A549 (cell line): ENCODE data around the gene MGAT5. TPM values are rescaled to one million over a fixed set of nuclear protein-coding genes. Genes with fewer than 3 reads are reported as not detected.

ENCODE experiments used
- ATAC-seq, 2 experiments: fragments of 200-7000 bp in 1 of 2; fragments of >200 bp in 1 of 2; cut with Nextera tagmentation in 1 of 2; cut with Tn5 transposase in 1 of 2; 3 replicates each; pipeline versions ENCODE4 v1.8.0 to v1.9.1; 2018 to 2020; ENCODE audit warnings: mild to moderate bottlenecking in 1 of 2, moderate library complexity in 1 of 2
- CTCF ChIA-PET: fragments of 300-600 bp; sonication (Branson Sonifier 250); formaldehyde crosslinking; extraction: SDS; loops from one replicate; lab custom pipeline; 2021; ENCODE audit warnings: antibody characterized with exemption, inconsistent platforms; lab: Yijun Ruan, JAX
- POLR2A ChIA-PET: fragments of 350-600 bp; formaldehyde crosslinking; extraction: SDS; loops from one replicate; lab custom pipeline; 2021; ENCODE audit warnings: antibody characterized with exemption, inconsistent platforms; lab: Yijun Ruan, JAX
- DNase-seq, 2 experiments: peaks; one replicate each; pipeline versions ENCODE4 v3.0.0 to v3.0.0-alpha.2; 2011 to 2016; ENCODE audit warnings: low read depth in 1 of 2, low spot score in 1 of 2
- FAIRE-seq: peaks from 2 replicates; lab custom pipeline; 2011; peaks lifted over from hg19 to GRCh38; lab: Jason Lieb, UNC
- H3K27ac ChIP-seq, 2 experiments: fragments of >200 bp; sonication (Bioruptor Twin); formaldehyde crosslinking; 3 replicates each; pipeline ENCODE4 v1.5.1; 2016 to 2017
- H3K4me1 ChIP-seq: fragments of >200 bp; sonication (Bioruptor Twin); formaldehyde crosslinking; 3 replicates; pipeline ENCODE4 v1.6.1; 2016
- H3K4me2 ChIP-seq: fragments of >200 bp; sonication (Bioruptor Twin); formaldehyde crosslinking; 3 replicates; pipeline ENCODE4 v1.6.1; 2016
- H3K4me3 ChIP-seq: fragments of >200 bp; sonication (Bioruptor Twin); formaldehyde crosslinking; 3 replicates; pipeline ENCODE4 v1.5.1; 2016
- H3K9me3 ChIP-seq: fragments of >200 bp; sonication (Bioruptor Twin); formaldehyde crosslinking; 3 replicates; pipeline ENCODE4 v1.6.1; 2016
- BCL3 ChIP-seq: fragments of >200 bp; sonication (Bioruptor Twin); formaldehyde crosslinking; IDR thresholded peaks from 3 replicates; pipeline ENCODE4 v1.6.1; 2016
- CBX2 ChIP-seq: fragments of 200-600 bp; sonication (generic); IDR thresholded peaks from 2 replicates; pipeline ENCODE4 v1.6.1; 2016; ENCODE audit warnings: low read depth, mild to moderate bottlenecking, borderline replicate concordance
- CBX8 ChIP-seq: fragments of 200-600 bp; sonication (generic); IDR thresholded peaks from 2 replicates; pipeline ENCODE4 v1.6.1; 2016
- CEBPB ChIP-seq, 2 experiments: fragments of >200 bp in 1 of 2; sonication (Bioruptor Twin) in 1 of 2; formaldehyde crosslinking in 1 of 2; IDR thresholded peaks; 2 replicates each; pipeline ENCODE4 v1.6.1; 2012 to 2016
- CHD2 ChIP-seq: fragments of 150-350 bp; IDR thresholded peaks from 2 replicates; pipeline ENCODE4 v1.6.1; 2014; ENCODE audit warnings: low read length; ENCODE audit not compliant: partially characterized antibody
- ELK1 ChIP-seq: fragments of 150-350 bp; IDR thresholded peaks from 2 replicates; pipeline ENCODE4 v1.6.1; 2014; ENCODE audit warnings: low read depth, mild to moderate bottlenecking, low read length
- EP300 ChIP-seq, 2 experiments: fragments of >200 bp; sonication (Bioruptor Twin); formaldehyde crosslinking; IDR thresholded peaks; 2 replicates in 1 of 2; 3 replicates in 1 of 2; pipeline ENCODE4 v1.6.1; 2016 to 2017
- ESRRA ChIP-seq: fragments of 150-350 bp; IDR thresholded peaks from 2 replicates; pipeline ENCODE4 v1.6.1; 2014; ENCODE audit warnings: mild to moderate bottlenecking, low read length, borderline replicate concordance
- FOSB ChIP-seq: fragments of 250-450 bp; sonication (Bioruptor Pico); IDR thresholded peaks from 2 replicates; pipeline ENCODE4 v1.5.0; 2020; ENCODE audit warnings: mild to moderate bottlenecking, moderate library complexity
- FOXS1 ChIP-seq: fragments of 250-450 bp; sonication (Bioruptor Pico); IDR thresholded peaks from 2 replicates; pipeline ENCODE4 v1.5.0; 2020; ENCODE audit warnings: mild to moderate bottlenecking, moderate library complexity
- HDAC2 ChIP-seq: fragments of 200-600 bp; sonication (generic); IDR thresholded peaks from 2 replicates; pipeline ENCODE4 v1.6.1; 2016
- HEYL ChIP-seq: fragments of 250-450 bp; sonication (Bioruptor Pico); IDR thresholded peaks from 2 replicates; pipeline ENCODE4 v1.8.0; 2021; ENCODE audit warnings: mild to moderate bottlenecking, moderate library complexity
- HOXA7 ChIP-seq: fragments of 250-450 bp; sonication (Bioruptor Pico); IDR thresholded peaks from 2 replicates; pipeline ENCODE4 v1.5.0; 2020; ENCODE audit warnings: mild to moderate bottlenecking, moderate library complexity
- HOXB13 ChIP-seq: fragments of 250-450 bp; sonication (Bioruptor Pico); IDR thresholded peaks from 2 replicates; pipeline ENCODE4 v1.5.0; 2020; ENCODE audit warnings: low read depth, mild to moderate bottlenecking, moderate library complexity
- MAFK ChIP-seq: fragments of 450-650 bp; IDR thresholded peaks from 2 replicates; pipeline ENCODE4 v1.6.1; 2014; ENCODE audit not compliant: partially characterized antibody
- MAZ ChIP-seq: fragments of 150-350 bp; IDR thresholded peaks from 2 replicates; pipeline ENCODE4 v1.6.1; 2014; ENCODE audit warnings: antibody characterized with exemption, low read depth, low read length, borderline replicate concordance
- MYC ChIP-seq: IDR thresholded peaks from 2 replicates; pipeline ENCODE4 v1.6.1; 2012; ENCODE audit warnings: mild to moderate bottlenecking, inconsistent platforms, low read length, improper control_type of control experiment, borderline replicate concordance
- NFE2L2 ChIP-seq: fragments of 150-350 bp; conservative IDR thresholded peaks from 2 replicates; pipeline ENCODE4 v1.6.1; 2014; ENCODE audit warnings: low read length
- NR3C1 ChIP-seq: fragments of >200 bp; sonication (Bioruptor Twin); formaldehyde crosslinking; IDR thresholded peaks from 3 replicates; pipeline ENCODE4 v1.6.1; 2017
- POLR2AphosphoS2 ChIP-seq: conservative IDR thresholded peaks from 2 replicates; pipeline ENCODE4 v1.6.1; 2012; ENCODE audit warnings: low read length, improper control_type of control experiment, inconsistent platforms
- RARB ChIP-seq: fragments of 250-450 bp; sonication (Bioruptor Pico); IDR thresholded peaks from 2 replicates; pipeline ENCODE4 v1.8.0; 2021; ENCODE audit warnings: mild to moderate bottlenecking, moderate library complexity
- RCOR1 ChIP-seq: fragments of 150-350 bp; IDR thresholded peaks from 2 replicates; pipeline ENCODE4 v1.6.1; 2014; ENCODE audit warnings: antibody characterized with exemption, low read length, low read depth
- RFX5 ChIP-seq: fragments of 450-650 bp; IDR thresholded peaks from 2 replicates; pipeline ENCODE4 v1.7.1; 2014; ENCODE audit warnings: antibody characterized with exemption, mild to moderate bottlenecking, moderate library complexity
- SMC3 ChIP-seq: fragments of >200 bp; sonication (Bioruptor Twin); formaldehyde crosslinking; IDR thresholded peaks from 3 replicates; pipeline ENCODE4 v1.6.1; 2018; ENCODE audit warnings: inconsistent platforms
- SREBF2 ChIP-seq: fragments of 450-650 bp; IDR thresholded peaks from 2 replicates; pipeline ENCODE4 v1.6.1; 2014; ENCODE audit warnings: mild to moderate bottlenecking, moderate library complexity
- TFCP2L1 ChIP-seq: fragments of 250-450 bp; sonication (Bioruptor Pico); IDR thresholded peaks from 2 replicates; pipeline ENCODE4 v1.5.0; 2021; ENCODE audit warnings: mild to moderate bottlenecking
- ZC3H11A ChIP-seq: fragments of 450-650 bp; IDR thresholded peaks from 2 replicates; pipeline ENCODE4 v1.6.1; 2014; ENCODE audit warnings: antibody characterized with exemption, mild to moderate bottlenecking
- ZNF302 ChIP-seq: fragments of 250-450 bp; sonication (Bioruptor Pico); IDR thresholded peaks from 2 replicates; pipeline ENCODE4 v1.9.0; 2021; ENCODE audit warnings: inconsistent platforms, mild to moderate bottlenecking, moderate library complexity
- ZSCAN20 ChIP-seq: fragments of 250-450 bp; sonication (Bioruptor Pico); IDR thresholded peaks from 2 replicates; pipeline ENCODE4 v1.8.0; 2022; ENCODE audit warnings: mild to moderate bottlenecking, moderate library complexity
- WGBS: methylation state at CpG from one replicate; pipeline ENCODE4 v1.1.6; 2017; ENCODE audit errors: missing lambda C conversion rate; 5-methylcytosine and 5-hydroxymethylcytosine counted together
- polyA plus RNA-seq, 4 experiments: library from polyadenylated mRNA; depleted of rRNA in 3 of 4; stranded (reverse); fragments of >200 nt; fragmentation: RNase III in 1 of 4; extraction: RNeasy Plus Mini Kit Qiagen cat#74134 plus additional on column Dnase treatment in 1 of 4; gene quantifications; 2 replicates in 3 of 4; 3 replicates in 1 of 4; pipeline ENCODE4 v1.2.3, GENCODE V29; 2011 to 2017

Gene MGAT5
- polyA plus RNA-seq, 2 of the 4 experiments (the other 2 are of a cell fraction) = 13.2 to 17.1 TPM

- no peak for TF ChIP-seq MAFK
Measured at GRCh38 chr2:134224005-134224404, 29.9 kb upstream of the MGAT5 start (continued).

GRCh38 chr2:134225173-134225572 lies 28.7 kb upstream of the MGAT5 start:
- Histone ChIP-seq H3K4me2 (no peak overlapping the region), H3K27ac (no peak overlapping the region), H3K4me1 (no peaks in the 10 kb centered on the region), H3K4me3 (no peak overlapping the region), H3K9me3 (0 out of 3 replicates have a peak, but pooled peaks cover 5% of the 10 kb centered on the region)
- ChIA-PET POLR2A (no interaction called here), CTCF (interaction anchor here (0.6 to 1.3 kb wide), 3 partner anchors 15 to 44 kb away, joined by 3 to 6 read pairs (median 3); no protein-coding TSS in a partner anchor)
- 81% methylated on average over 2 of the region's 2 CpGs for WGBS
- DNase-seq = no peak
- TF ChIP-seq RARB (no peak), HOXA7 (CRISPR knock-in tag) (no peak), FOSB (CRISPR knock-in tag) (no peak), SREBF2 (no peak), CEBPB (IDR thresholded peaks at IDR 0.05) (no peak), NR3C1 (no peak), NFE2L2 (no peak), MAZ (no peak), ZNF302 (CRISPR knock-in tag) (no peak), FOXS1 (CRISPR knock-in tag) (no peak), TFCP2L1 (CRISPR knock-in tag) (no peak), RCOR1 (no peak), SMC3 (no peak), ZSCAN20 (CRISPR knock-in tag) (no peak), RFX5 (no peak), HEYL (CRISPR knock-in tag) (no peak)
- FAIRE-seq = no peak
- ATAC-seq = no peak

- ATAC-seq = no peak
Measured at GRCh38 chr2:134225841-134226240, 28.0 kb upstream of the MGAT5 start.

GRCh38 chr2:134226601-134227000 lies 27.3 kb upstream of the MGAT5 start:
- no peak for FAIRE-seq
- no peak for ATAC-seq
- Histone ChIP-seq H3K9me3 (0 out of 3 replicates have a peak, but pooled peaks cover 5% of the 10 kb centered on the region), H3K4me2 (no peak overlapping the region), H3K27ac (no peak overlapping the region), H3K4me1 (no peaks in the 10 kb centered on the region), H3K4me3 (no peak overlapping the region)
- 59% methylated on average over 4 of the region's 4 CpGs for WGBS
- ChIA-PET CTCF (no interaction called here), POLR2A (no interaction called here)
- DNase-seq = no peak
- TF ChIP-seq ZC3H11A (no peak), RFX5 (no peak), NR3C1 (no peak), ESRRA (no peak), MYC (no peak), MAZ (no peak), ZSCAN20 (CRISPR knock-in tag) (no peak), SREBF2 (no peak), MAFK (no peak), ELK1 (no peak), HOXB13 (no peak), CBX8 (no peak)

More at GRCh38 chr2:134225841-134226240, 28.0 kb upstream of the MGAT5 start:
- H3K27ac ChIP-seq = no peak overlapping the region
- POLR2A ChIA-PET = no interaction called here
- H3K4me1 ChIP-seq = no peaks in the 10 kb centered on the region
- DNase-seq (no peak), FAIRE-seq (no peak)
- 0 out of 3 replicates have a peak, but pooled peaks cover 5% of the 10 kb centered on the region for H3K9me3 ChIP-seq
- TF ChIP-seq ZSCAN20 (CRISPR knock-in tag) (no peak), FOSB (CRISPR knock-in tag) (no peak), BCL3 (no peak), RCOR1 (no peak), HDAC2 (no peak), MAFK (no peak), CEBPB (IDR thresholded peaks at IDR 0.05) (no peak), CHD2 (no peak), EP300 (IDR thresholded peaks at IDR 0.05) (no peak), CBX2 (no peak), POLR2AphosphoS2 (no peak)
- 71% methylated on average over 2 of the region's 2 CpGs for WGBS
- H3K4me3 ChIP-seq = no peak overlapping the region
- H3K4me2 ChIP-seq = no peak overlapping the region
- CTCF ChIA-PET = interaction anchor here (0.6 kb wide), 1 partner anchor 45 kb away, joined by 3 read pairs; no protein-coding TSS in a partner anchor
